T-cell (primary cell): ENCODE data around the gene CACNA1G. TPM values are rescaled to one million over a fixed set of nuclear protein-coding genes. Genes with fewer than 3 reads are reported as not detected.

ENCODE experiments used
- ATAC-seq, 4 experiments: fragments of 200-7000 bp in 3 of 4; fragments of 150-1000 bp in 1 of 4; cut with Tn5 transposase; replicated peaks in 1 of 4; 1 replicate in 3 of 4; 2 replicates in 1 of 4; pipeline ENCODE4 v1.10.0; 2021; ENCODE audit warnings: moderate library complexity in 3 of 4, mild to moderate bottlenecking in 2 of 4, moderate number of reproducible peaks in 1 of 4
- CTCF ChIA-PET, 2 donors: fragments of 300-600 bp; sonication (Branson Sonifier 250); formaldehyde crosslinking; loops; one replicate each; lab custom pipeline; 2022; ENCODE audit warnings: antibody characterized with exemption in 2 of 2; lab: Charles Lee
- POLR2A ChIA-PET, 2 donors: fragments of 300-600 bp; sonication (Branson Sonifier 250); formaldehyde crosslinking; loops; one replicate each; lab custom pipeline; 2022; ENCODE audit warnings: antibody characterized with exemption in 2 of 2; lab: Charles Lee
- DNase-seq, 35 experiments: peaks; one replicate each; pipeline versions ENCODE4 v3.0.0 to v3.0.0-alpha.2; 2013 to 2023
- H3K27ac ChIP-seq: one replicate; pipeline ENCODE4 v1.5.1; 2013; ENCODE audit warnings: low read length
- H3K27me3 ChIP-seq, 2 experiments: replicated peaks in 1 of 2; 1 replicate in 1 of 2; 2 replicates in 1 of 2; pipeline versions ENCODE4 v1.6.1 to v1.7.0; 2013; ENCODE audit warnings: low read length in 1 of 2, mixed read lengths in 1 of 2; ENCODE audit not compliant: control insufficient read depth in 2 of 2, insufficient read depth in 2 of 2; ENCODE audit errors: extremely low read depth in 1 of 2
- H3K36me3 ChIP-seq, 2 donors: 1 replicate in 1 of 2; 2 replicates in 1 of 2; pipeline versions ENCODE4 v1.6.1 to v1.7.0; 2013; ENCODE audit warnings: low read length in 1 of 2; ENCODE audit not compliant: control insufficient read depth in 2 of 2, insufficient read depth in 1 of 2; ENCODE audit errors: extremely low read depth in 1 of 2
- H3K4me1 ChIP-seq, 2 experiments: 1 replicate in 1 of 2; 2 replicates in 1 of 2; pipeline versions ENCODE4 v1.6.1 to v1.7.0; 2013; ENCODE audit warnings: low read length in 2 of 2, mixed read lengths in 1 of 2; ENCODE audit not compliant: insufficient read depth in 2 of 2, control insufficient read depth in 1 of 2; ENCODE audit errors: extremely low read depth in 1 of 2
- H3K4me3 ChIP-seq, 2 donors: 1 replicate in 1 of 2; 2 replicates in 1 of 2; pipeline versions ENCODE4 v1.5.1 to v1.7.0; 2013; ENCODE audit warnings: mild to moderate bottlenecking in 2 of 2, low read length in 1 of 2, moderate library complexity in 1 of 2; ENCODE audit not compliant: control insufficient read depth in 1 of 2; ENCODE audit errors: extremely low read depth in 1 of 2
- H3K9me3 ChIP-seq: 2 replicates; pipeline ENCODE4 v1.7.0; 2013
- H3K27ac Mint-ChIP-seq, 2 donors: one replicate each; pipeline ENCODE4 v1.8.0; 2020 to 2021; ENCODE audit warnings: mild to moderate bottlenecking in 2 of 2, mixed read lengths in 2 of 2
- H3K27me3 Mint-ChIP-seq, 2 donors: one replicate each; pipeline ENCODE4 v1.8.0; 2021 to 2022; ENCODE audit warnings: mixed read lengths in 2 of 2
- H3K36me3 Mint-ChIP-seq: one replicate; pipeline ENCODE4 v1.8.0; 2021; ENCODE audit warnings: mixed read lengths
- H3K4me1 Mint-ChIP-seq, 3 donors: one replicate each; pipeline ENCODE4 v1.8.0; 2020 to 2022; ENCODE audit warnings: mixed read lengths in 3 of 3, mild to moderate bottlenecking in 1 of 3
- H3K4me3 Mint-ChIP-seq, 3 donors: one replicate each; pipeline ENCODE4 v1.8.0; 2020 to 2022; ENCODE audit warnings: mild to moderate bottlenecking in 3 of 3, mixed read lengths in 3 of 3, moderate library complexity in 3 of 3
- H3K9me3 Mint-ChIP-seq, 3 donors: one replicate each; pipeline ENCODE4 v1.8.0; 2020 to 2022; ENCODE audit warnings: mixed read lengths in 3 of 3
- WGBS: methylation state at CpG from one replicate; pipeline ENCODE4 v1.1.5; 2013; ENCODE audit warnings: missing lambda C conversion rate; ENCODE audit not compliant: insufficient coverage; 5-methylcytosine and 5-hydroxymethylcytosine counted together
- total RNA-seq, 35 experiments: library from RNA in 6 of 35; stranded (reverse) in 6 of 35; fragments of 120-200 nt in 1 of 35; gene quantifications; one replicate each; pipeline versions ENCODE4 v1.2.1 to v1.2.4 and lab custom pipeline; 2013 to 2026

CACNA1G gene
- total RNA-seq, 5 donors from 2014 or later (not counting 1 experiment from before 2014, with no cell fraction given), result not detected

DNA sequence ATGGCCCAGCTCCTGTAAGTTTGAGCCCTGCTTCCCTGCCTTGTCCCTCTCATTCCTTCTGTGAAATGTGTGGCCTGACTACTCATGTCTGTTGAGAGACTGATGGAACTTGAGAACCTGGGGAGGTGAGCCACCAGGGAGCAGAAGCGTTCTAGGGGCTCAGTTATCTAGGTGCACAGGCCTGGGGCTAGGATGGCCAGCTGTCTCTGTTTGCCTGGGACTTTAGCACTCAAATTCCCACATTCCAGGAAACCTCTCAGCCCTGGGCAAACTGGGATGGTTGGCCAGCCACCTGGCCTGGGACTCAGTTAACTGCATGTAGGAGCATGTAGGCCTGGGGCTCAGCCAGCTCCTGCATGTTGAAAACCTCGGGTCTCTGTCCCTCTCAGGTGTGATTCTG, 37.3 kb upstream of the CACNA1G start:
- no peak overlapping the region for H3K27ac Mint-ChIP-seq
- no CpG with 5 or more reads among the region's 2 CpGs for WGBS
- CTCF ChIA-PET, result no interaction called here

GRCh38 chr17:50524838-50525237, 35.7 kb upstream of the CACNA1G start:
- no peaks in the 10 kb centered on the region for H3K9me3 ChIP-seq
- no peaks in the 10 kb centered on the region for H3K4me1 Mint-ChIP-seq
- no peak overlapping the region for H3K27ac Mint-ChIP-seq
- no peaks in the 10 kb centered on the region for H3K36me3 Mint-ChIP-seq
- H3K9me3 Mint-ChIP-seq, result no peaks in the 10 kb centered on the region
- H3K4me1 ChIP-seq, result no peaks in the 10 kb centered on the region
- DNase-seq, result no peak
- H3K27ac ChIP-seq, result no peak overlapping the region
- H3K4me3 Mint-ChIP-seq, result no peak overlapping the region
- peaks cover 9 to 17% of the 10 kb centered on the region in 2 donors for H3K27me3 Mint-ChIP-seq
- CTCF ChIA-PET, result interaction anchor here in 1 of 2 donors (0.6 kb wide), 1 partner anchor 246 kb away, joined by 6 read pairs; no protein-coding TSS in a partner anchor
- H3K36me3 ChIP-seq, result no peaks in the 10 kb centered on the region
- H3K27me3 ChIP-seq, result peaks cover 0 to 26% of the 10 kb centered on the region in 2 experiments
- 93% methylated on average over 15 of the region's 18 CpGs for WGBS
- H3K4me3 ChIP-seq, result no peak overlapping the region
- POLR2A ChIA-PET, result no interaction called here
- no peak for ATAC-seq

More for the DNA sequence above, 37.3 kb upstream of the CACNA1G start:
- H3K4me1 Mint-ChIP-seq, result no peaks in the 10 kb centered on the region
- no peak overlapping the region for H3K27ac ChIP-seq
- ATAC-seq, result no peak
- H3K9me3 Mint-ChIP-seq, result no peaks in the 10 kb centered on the region
- no peaks in the 10 kb centered on the region for H3K9me3 ChIP-seq
- peaks cover 0 to 13% of the 10 kb centered on the region in 2 experiments for H3K27me3 ChIP-seq
- no peaks in the 10 kb centered on the region for H3K36me3 ChIP-seq
- no peak overlapping the region for H3K4me3 ChIP-seq
- no peak for DNase-seq
- no peaks in the 10 kb centered on the region for H3K4me1 ChIP-seq
- POLR2A ChIA-PET, result no interaction called here
- no peak overlapping the region for H3K4me3 Mint-ChIP-seq
- H3K27me3 Mint-ChIP-seq, result peaks cover 0 to 2% of the 10 kb centered on the region in 2 donors
- H3K36me3 Mint-ChIP-seq, result no peaks in the 10 kb centered on the region

- Histone ChIP-seq H3K27me3 (peaks cover 4 to 49% of the 10 kb centered on the region in 2 experiments), H3K4me3 (no peak overlapping the region), H3K4me1 (peaks cover 0 to 4% of the 10 kb centered on the region in 2 experiments), H3K27ac (no peak overlapping the region), H3K9me3 (no peaks in the 10 kb centered on the region), H3K36me3 (no peaks in the 10 kb centered on the region)
- 79% methylated on average over 2 of the region's 5 CpGs for WGBS
- Mint-ChIP-seq H3K36me3 (no peaks in the 10 kb centered on the region), H3K4me3 (no peak overlapping the region), H3K9me3 (no peaks in the 10 kb centered on the region), H3K27ac (no peak overlapping the region), H3K4me1 (peaks cover 0 to 7% (median 4%) of the 10 kb centered on the region in 3 donors), H3K27me3 (peaks cover 28 to 41% of the 10 kb centered on the region in 2 donors)
- DNase-seq, result no peak
- ChIA-PET CTCF (no interaction called here), POLR2A (no interaction called here)
- no peak for ATAC-seq
These were observed 33.3 kb upstream of the CACNA1G start for GRCh38 chr17:50527155-50527762.

DNA sequence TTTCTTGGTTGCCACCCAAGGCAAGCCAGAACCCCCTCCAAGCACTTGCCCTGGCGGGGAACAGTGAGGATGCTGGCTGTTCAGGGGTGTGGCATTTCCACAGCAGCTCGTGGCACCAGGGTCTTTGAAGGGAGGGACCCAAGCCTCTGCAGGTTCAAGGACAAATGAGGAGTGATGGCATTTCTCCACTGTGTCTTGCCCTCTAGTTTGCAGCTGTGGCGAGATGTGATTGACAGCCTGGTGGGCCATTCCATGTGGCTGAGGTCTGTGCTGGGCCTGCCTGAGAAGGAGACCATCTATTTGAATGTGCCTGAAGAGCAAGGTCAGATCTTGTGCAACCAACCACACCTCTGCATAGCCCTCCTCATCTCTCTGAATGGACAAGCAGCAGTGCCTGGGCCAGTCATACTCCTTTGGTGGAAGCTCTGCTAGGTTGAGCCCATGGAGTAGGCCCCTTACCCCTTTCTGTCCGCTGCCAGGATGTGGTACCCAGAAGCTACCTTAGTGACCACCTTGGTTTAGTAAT, 32.5 kb upstream of the CACNA1G start:
- H3K9me3 Mint-ChIP-seq, result no peaks in the 10 kb centered on the region
- ChIA-PET POLR2A (no interaction called here), CTCF (no interaction called here)
- H3K36me3 Mint-ChIP-seq, result no peaks in the 10 kb centered on the region
- peaks cover 2 to 11% (median 7%) of the 10 kb centered on the region in 3 donors for H3K4me1 Mint-ChIP-seq
- no peak for ATAC-seq
- no peaks in the 10 kb centered on the region for H3K9me3 ChIP-seq
- no peak for DNase-seq
- H3K27me3 Mint-ChIP-seq, result peaks cover 28 to 48% of the 10 kb centered on the region in 2 donors
- H3K27ac ChIP-seq, result no peak overlapping the region
- H3K4me3 Mint-ChIP-seq, result no peak overlapping the region
- H3K4me3 ChIP-seq, result no peak overlapping the region
- H3K27ac Mint-ChIP-seq, result no peak overlapping the region
- H3K4me1 ChIP-seq, result peaks cover 2 to 11% of the 10 kb centered on the region in 2 experiments
- WGBS, result 0% methylated on average over 2 of the region's 4 CpGs
- H3K36me3 ChIP-seq, result no peaks in the 10 kb centered on the region
- peaks cover 4 to 54% of the 10 kb centered on the region in 2 experiments for H3K27me3 ChIP-seq

- no peak overlapping the region for H3K27ac ChIP-seq
- WGBS, result 86% methylated on average over 5 of the region's 7 CpGs
- Mint-ChIP-seq H3K27me3 (peaks cover 41 to 64% of the 10 kb centered on the region in 2 donors), H3K9me3 (no peaks in the 10 kb centered on the region), H3K27ac (no peak overlapping the region), H3K36me3 (no peaks in the 10 kb centered on the region), H3K4me3 (no peak overlapping the region), H3K4me1 (peaks cover 12 to 21% (median 18%) of the 10 kb centered on the region in 3 donors)
- ATAC-seq (no peak), DNase-seq (no peak)
- no peak overlapping the region for H3K4me3 ChIP-seq
- no peaks in the 10 kb centered on the region for H3K9me3 ChIP-seq
- ChIA-PET CTCF (no interaction called here), POLR2A (interaction anchor here in 1 of 2 donors (0.7 kb wide), 1 partner anchor 25 kb away, joined by 3 read pairs; no protein-coding TSS in a partner anchor)
- H3K27me3 ChIP-seq, result peaks cover 4 to 73% of the 10 kb centered on the region in 2 experiments
- H3K36me3 ChIP-seq, result no peaks in the 10 kb centered on the region
- H3K4me1 ChIP-seq, result peaks cover 2 to 24% of the 10 kb centered on the region in 2 experiments
These were observed 30.7 kb upstream of the CACNA1G start for GRCh38 chr17:50529849-50530248.

DNA sequence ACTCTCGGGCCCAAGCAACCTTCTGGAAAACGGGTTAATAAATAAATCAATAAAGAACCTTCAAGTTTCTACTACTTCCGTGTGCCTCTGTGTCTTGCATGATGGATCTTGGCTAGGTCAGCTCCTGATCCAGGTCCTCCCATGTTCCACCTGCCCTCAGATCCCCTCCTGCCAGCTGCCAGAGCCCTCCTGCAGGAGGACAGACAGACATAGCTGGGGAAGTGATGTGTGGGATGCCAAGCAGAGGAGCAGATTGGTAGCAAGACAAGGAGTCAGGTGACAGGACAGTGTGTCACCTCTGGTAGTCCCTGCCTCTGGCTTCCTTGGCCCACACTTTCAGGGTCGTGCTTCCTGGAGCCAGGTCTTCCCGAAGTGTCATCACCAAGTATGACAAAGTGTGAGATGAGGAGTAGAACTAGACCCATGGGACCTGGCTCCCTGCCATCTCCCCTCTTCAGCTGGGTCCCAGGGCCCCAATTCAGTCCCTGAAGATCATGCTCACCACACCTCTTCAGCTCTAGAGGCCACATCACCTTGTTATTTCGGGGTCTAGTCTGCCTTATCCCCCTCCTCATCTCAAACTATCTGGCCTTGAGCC, 29.0 kb upstream of the CACNA1G start:
- Mint-ChIP-seq H3K36me3 (no peaks in the 10 kb centered on the region), H3K4me3 (no peak overlapping the region), H3K27ac (no peak overlapping the region), H3K9me3 (no peaks in the 10 kb centered on the region), H3K4me1 (peaks cover 12 to 21% (median 18%) of the 10 kb centered on the region in 3 donors), H3K27me3 (peaks cover 41 to 72% of the 10 kb centered on the region in 2 donors)
- Histone ChIP-seq H3K27me3 (peaks cover 4 to 89% of the 10 kb centered on the region in 2 experiments), H3K4me1 (peaks cover 2 to 24% of the 10 kb centered on the region in 2 experiments), H3K27ac (no peak overlapping the region), H3K36me3 (no peaks in the 10 kb centered on the region), H3K4me3 (no peak overlapping the region), H3K9me3 (no peaks in the 10 kb centered on the region)
- ATAC-seq (no peak), DNase-seq (no peak)
- CTCF ChIA-PET, result no interaction called here
- POLR2A ChIA-PET, result no interaction called here
- WGBS, result 60% methylated on average over 4 of the region's 6 CpGs
